H1 (cell line): Measurements from ENCODE around the gene INPP5E. TPM values are rescaled to one million over a fixed set of nuclear protein-coding genes. Genes with fewer than 3 reads are reported as not detected.

Source experiments
- CTBP2 ChIP-seq: IDR thresholded peaks from 2 replicates; pipeline ENCODE4 v1.7.0; 2011; ENCODE audit warnings: borderline replicate concordance, mild to moderate bottlenecking, moderate library complexity, mixed read lengths, low read length; ENCODE audit not compliant: insufficient read depth, insufficient read length
- KDM1A ChIP-seq: fragments of 200-600, 300-600 bp; sonication (generic); IDR thresholded peaks from 2 replicates; pipeline ENCODE4 v1.7.1; 2016; ENCODE audit warnings: mild to moderate bottlenecking, low read length, borderline replicate concordance
- MAFK ChIP-seq: IDR thresholded peaks from 2 replicates; pipeline ENCODE4 v1.6.1; 2012; ENCODE audit warnings: low read depth, mild to moderate bottlenecking, improper control_type of control experiment, low read length
- POLR2A ChIP-seq, 2 experiments: IDR thresholded peaks; 1 replicate in 1 of 2; 2 replicates in 1 of 2; pipeline ENCODE4 v1.6.1; 2011; ENCODE audit warnings: low read depth in 2 of 2, low read length in 2 of 2, mild to moderate bottlenecking in 2 of 2; ENCODE audit errors: control extremely low read depth in 1 of 2
- POLR2AphosphoS5 ChIP-seq: IDR thresholded peaks from 2 replicates; pipeline ENCODE4 v1.6.1; 2011; ENCODE audit warnings: low read depth, low read length
- RBBP5 ChIP-seq: IDR thresholded peaks from 2 replicates; pipeline ENCODE4 v1.7.1; 2012; ENCODE audit warnings: low read depth, mild to moderate bottlenecking, inconsistent platforms, low read length, moderate library complexity, borderline replicate concordance
- YY1 ChIP-seq: IDR thresholded peaks from 2 replicates; pipeline ENCODE4 v1.6.1; 2011; ENCODE audit warnings: low read depth, mild to moderate bottlenecking, low read length
- polyA plus RNA-seq, 7 experiments: library from polyadenylated mRNA; depleted of rRNA in 3 of 7; stranded (reverse) in 5 of 7; unstranded in 2 of 7; fragments of >200 nt in 5 of 7; fragments of 200-250 nt in 2 of 7; gene quantifications; 1 replicate in 5 of 7; 2 replicates in 1 of 7; 4 replicates in 1 of 7; pipeline versions ENCODE4 v1.2.1 to v1.2.3, GENCODE V29; 2011 to 2013; ENCODE audit warnings: missing spikeins in 2 of 7, mixed read lengths in 2 of 7
- total RNA-seq: library from RNA; stranded (reverse); fragmentation: NEBNext Ultra II Directional; extraction: Animal tissue kit (Norgen Biotek cat#: 25700); gene quantifications from 2 replicates; pipeline ENCODE4 v1.2.1, GENCODE V29; 2021

INPP5E gene
- total and polyA plus RNA-seq, 2 of the 8 experiments (the other 6 are each of a cell fraction or from before 2014, with no cell fraction given), result 8.7 to 11.3 TPM

DNA sequence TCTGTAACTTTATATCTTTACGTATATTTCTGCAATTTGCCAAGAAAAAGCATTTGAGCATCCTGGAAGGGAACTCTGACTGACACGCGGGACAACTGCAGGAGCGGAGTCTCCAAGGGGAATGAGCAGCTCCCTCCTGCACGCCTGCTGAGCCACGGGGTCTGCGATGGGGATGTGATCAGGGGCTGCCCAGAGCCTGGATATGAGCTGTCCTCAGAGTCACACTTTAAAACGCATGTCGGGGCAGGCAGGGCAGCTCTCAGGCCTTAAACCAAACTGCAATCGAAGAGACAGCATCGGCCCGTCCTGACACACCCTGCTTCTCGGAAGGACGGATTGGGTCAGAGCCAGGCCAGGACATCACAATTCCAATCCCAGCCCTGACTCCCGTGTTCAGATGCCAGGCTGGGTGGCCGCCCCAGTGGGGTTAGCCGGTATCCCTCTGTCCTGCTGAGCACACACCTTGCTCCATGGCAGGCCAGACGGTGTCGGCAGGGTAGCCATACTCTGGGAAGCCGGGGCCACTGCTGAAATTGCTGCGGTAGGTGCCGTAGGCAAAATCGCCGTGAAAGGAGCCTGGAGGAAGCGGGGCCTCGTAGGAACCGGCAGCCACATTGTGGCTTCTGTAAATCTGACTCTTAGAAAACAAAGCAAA lies 26.0 kb upstream of the INPP5E start (continued):
- TF ChIP-seq KDM1A (no peak), POLR2A (IDR thresholded peaks at IDR 0.05; ENCODE audit: control extremely low read depth in 1 of 2, low read depth in 2 of 2, low read length in 2 of 2) (no peak), RBBP5 (no peak), POLR2AphosphoS5 (no peak), YY1 (no peak), CTBP2 (no peak), MAFK (no peak)
